ENCODE results near the gene IL13RA2. TPM values are rescaled to one million over a fixed set of nuclear protein-coding genes. Genes with fewer than 3 reads are reported as not detected.

The IL13RA2 gene
- total and polyA plus RNA-seq, 2 of the 8 experiments (the other 6 are each of a cell fraction or from before 2014, with no cell fraction given), result not detected

- no peaks in the 10 kb centered on the region for H3K79me1 ChIP-seq (ENCODE audit: low read depth, low read length)
- DNase-seq (ENCODE audit: low read depth in 1 of 2, low spot score in 2 of 2) (no peak), FAIRE-seq (no peak)
- no peaks in the 10 kb centered on the region for H3K36me3 ChIP-seq (ENCODE audit: control insufficient read depth in 2 of 4, insufficient read depth in 4 of 4, low read length in 3 of 4)
- no peaks in the 10 kb centered on the region for H3K27me3 ChIP-seq (replicated peaks in 1 of 4; ENCODE audit: control insufficient read depth in 3 of 4, extremely low read depth in 1 of 4, insufficient read depth in 3 of 4, low read length in 3 of 4)
- no peaks in the 10 kb centered on the region for H3K4me1 ChIP-seq (replicated peaks in 1 of 4; ENCODE audit: control insufficient read depth in 3 of 4, insufficient read depth in 4 of 4, low read length in 3 of 4)
- H3K18ac ChIP-seq (ENCODE audit: extremely low read depth, low read length), result no peak overlapping the region
- H3K4me3 ChIP-seq (ENCODE audit: extremely low read depth in 1 of 4, insufficient read depth in 2 of 4, low read depth in 3 of 4, low read length in 4 of 4), result no peak overlapping the region
- H3K4me2 ChIP-seq (ENCODE audit: insufficient read depth in 1 of 2, low read depth in 2 of 2, low read length in 2 of 2), result no peak overlapping the region
- H2AK5ac ChIP-seq (ENCODE audit: low read depth, low read length), result no peak overlapping the region
- no peak overlapping the region for H3K14ac ChIP-seq (ENCODE audit: insufficient read length)
- CTCF ChIA-PET (ENCODE audit: partially characterized antibody), result interaction anchor here (2.2 kb wide), 1 partner anchor 30 kb away, joined by 5 read pairs; no protein-coding TSS in a partner anchor
- H2BK15ac ChIP-seq (ENCODE audit: low read length), result no peak overlapping the region
- no peak overlapping the region for H2BK12ac ChIP-seq (ENCODE audit: low read depth, low read length)
- no peak overlapping the region for H3K27ac ChIP-seq (ENCODE audit: low read depth, low read length)
- WGBS, 2 experiments (ENCODE audit: extremely low coverage in 1 of 2, insufficient coverage in 1 of 2, insufficient read length in 1 of 2, insufficient replicate concordance in 2 of 2, low coverage in 1 of 2, low lambda C conversion rate in 2 of 2, missing lambda C conversion rate in 1 of 2), result 67% methylated on average over 1 of the region's 1 CpG; no CpG with 5 or more reads in 1 of the 2 experiments
- no peak overlapping the region for H2BK120ac ChIP-seq (replicated peaks; ENCODE audit: low read depth, low read length)
- H3K9me3 ChIP-seq (ENCODE audit: insufficient read depth in 2 of 2, low read depth in 1 of 2, low read length in 1 of 2), result no peaks in the 10 kb centered on the region
- no peaks in the 10 kb centered on the region for H3K79me2 ChIP-seq (ENCODE audit: control insufficient read depth in 1 of 2, insufficient read depth in 2 of 2, low read length in 2 of 2)
- no peak overlapping the region for H2AFZ ChIP-seq (ENCODE audit: low read length)
- no peak overlapping the region for H4K8ac ChIP-seq (ENCODE audit: extremely low read depth, insufficient read depth, low read length)
- no peak overlapping the region for H2BK5ac ChIP-seq (ENCODE audit: low read depth, low read length)
- H3K4ac ChIP-seq (replicated peaks; ENCODE audit: insufficient read length, low read depth, low read length), result no peak overlapping the region
- no peak overlapping the region for H2BK20ac ChIP-seq (ENCODE audit: low read length)
- no peak for TF ChIP-seq SRF (IDR thresholded peaks at IDR 0.05; ENCODE audit: low read depth, low read length)
- TF ChIP-seq JUN (IDR thresholded peaks at IDR 0.05; ENCODE audit: low read depth, low read length), result no peak
- no peak for TF ChIP-seq POLR2AphosphoS5 (IDR thresholded peaks at IDR 0.05; ENCODE audit: low read depth, low read length)
- TF ChIP-seq RAD21 (IDR thresholded peaks at IDR 0.05 in 1 of 2, conservative IDR thresholded peaks at IDR 0.05 in 1 of 2; ENCODE audit: low read depth in 2 of 2, low read length in 2 of 2), result no peak
- no peak overlapping the region for H4K91ac ChIP-seq (replicated peaks; ENCODE audit: insufficient read length, low read length)
- H3K9ac ChIP-seq (replicated peaks in 1 of 4; ENCODE audit: extremely low read depth in 1 of 4, low read depth in 3 of 4, low read length in 3 of 4), result no peak overlapping the region
- H4K5ac ChIP-seq (ENCODE audit: insufficient read length, low read depth, low read length), result no peak overlapping the region
- no peak overlapping the region for H3K56ac ChIP-seq (replicated peaks; ENCODE audit: insufficient read length, low read depth, low read length)
- POLR2A ChIA-PET (ENCODE audit: partially characterized antibody), result no interaction called here
- H4K20me1 ChIP-seq (replicated peaks in 1 of 2; ENCODE audit: control insufficient read depth in 1 of 2, insufficient read depth in 2 of 2, low read length in 2 of 2), result no peaks in the 10 kb centered on the region
- no peaks in the 10 kb centered on the region for H3K23me2 ChIP-seq (ENCODE audit: low read depth, low read length)
- H3K23ac ChIP-seq (ENCODE audit: insufficient read length), result no peak overlapping the region
Measured at GRCh38 chrX:115011428-115011827, 6.0 kb downstream of the IL13RA2 start.
